Loucy (cell line): ENCODE data around the gene MEIS1.

Experiments
- H2AFZ ChIP-seq: fragments of 200-600 bp; sonication (generic); 2 replicates; pipeline ENCODE4 v1.6.0; 2016; ENCODE audit warnings: antibody characterized with exemption, mild to moderate bottlenecking, low read length, moderate library complexity
- H3F3A ChIP-seq: fragments of 200-600 bp; 2 replicates; pipeline ENCODE4 v1.6.0; 2016; ENCODE audit warnings: antibody characterized with exemption, low read depth, mild to moderate bottlenecking
- H3K27me3 ChIP-seq: fragments of 200-600 bp; sonication (generic); 2 replicates; pipeline ENCODE4 v1.6.1; 2014; ENCODE audit warnings: low read length, mild to moderate bottlenecking; ENCODE audit not compliant: insufficient read depth, poor library complexity, severe bottlenecking
- H3K36me3 ChIP-seq: fragments of 200-600 bp; sonication (generic); 2 replicates; pipeline ENCODE4 v1.6.1; 2016; ENCODE audit warnings: low read length; ENCODE audit not compliant: insufficient read depth
- H3K4me1 ChIP-seq: fragments of 200-600 bp; sonication (generic); 2 replicates; pipeline ENCODE4 v1.5.1; 2014; ENCODE audit warnings: low read length, mild to moderate bottlenecking; ENCODE audit not compliant: insufficient read depth, poor library complexity, severe bottlenecking
- H3K4me2 ChIP-seq: fragments of 200-600 bp; sonication (generic); 2 replicates; pipeline ENCODE4 v1.6.0; 2014; ENCODE audit warnings: antibody characterized with exemption, low read length, low read depth, mild to moderate bottlenecking; ENCODE audit not compliant: poor library complexity, severe bottlenecking
- H3K4me3 ChIP-seq: fragments of 200-600 bp; sonication (generic); 2 replicates; pipeline ENCODE4 v1.5.1; 2014; ENCODE audit warnings: low read length, mild to moderate bottlenecking, mixed read lengths; ENCODE audit not compliant: poor library complexity, severe bottlenecking
- H3K79me2 ChIP-seq: fragments of 200-600 bp; sonication (generic); 2 replicates; pipeline ENCODE4 v1.6.1; 2014; ENCODE audit warnings: low read length; ENCODE audit not compliant: insufficient read depth
- H3K9ac ChIP-seq: fragments of 200-600 bp; sonication (generic); 2 replicates; pipeline ENCODE4 v1.6.0; 2014; ENCODE audit warnings: mild to moderate bottlenecking, low read depth, low read length, moderate library complexity; ENCODE audit not compliant: poor library complexity, severe bottlenecking
- H3K9me2 ChIP-seq: fragments of 200-600 bp; sonication (generic); replicated peaks from 2 replicates; pipeline ENCODE4 v1.6.1; 2016; ENCODE audit warnings: low read depth, low read length, mixed read lengths
- H3K9me3 ChIP-seq: fragments of 200-600 bp; sonication (generic); 2 replicates; pipeline ENCODE4 v1.6.1; 2014; ENCODE audit warnings: mild to moderate bottlenecking, antibody characterized with exemption, low read length, low read depth; ENCODE audit not compliant: insufficient read depth
- H4K20me1 ChIP-seq: fragments of 200-600 bp; sonication (generic); 2 replicates; pipeline ENCODE4 v1.6.0; 2014; ENCODE audit warnings: antibody characterized with exemption, low read length, mild to moderate bottlenecking; ENCODE audit not compliant: insufficient read depth, poor library complexity, severe bottlenecking
- EZH2phosphoT487 ChIP-seq: fragments of 200-600 bp; IDR thresholded peaks from 2 replicates; pipeline ENCODE4 v1.6.1; 2018; ENCODE audit warnings: antibody characterized with exemption, mild to moderate bottlenecking, moderate library complexity, borderline replicate concordance
- TF ChIP-seq, protein P1 (sequence below): fragments of 200-600 bp; sonication (generic); conservative IDR thresholded peaks from 2 replicates; pipeline ENCODE4 v1.5.1; 2014; ENCODE audit warnings: mild to moderate bottlenecking, antibody characterized with exemption, low read length

The MEIS1 gene

DNA sequence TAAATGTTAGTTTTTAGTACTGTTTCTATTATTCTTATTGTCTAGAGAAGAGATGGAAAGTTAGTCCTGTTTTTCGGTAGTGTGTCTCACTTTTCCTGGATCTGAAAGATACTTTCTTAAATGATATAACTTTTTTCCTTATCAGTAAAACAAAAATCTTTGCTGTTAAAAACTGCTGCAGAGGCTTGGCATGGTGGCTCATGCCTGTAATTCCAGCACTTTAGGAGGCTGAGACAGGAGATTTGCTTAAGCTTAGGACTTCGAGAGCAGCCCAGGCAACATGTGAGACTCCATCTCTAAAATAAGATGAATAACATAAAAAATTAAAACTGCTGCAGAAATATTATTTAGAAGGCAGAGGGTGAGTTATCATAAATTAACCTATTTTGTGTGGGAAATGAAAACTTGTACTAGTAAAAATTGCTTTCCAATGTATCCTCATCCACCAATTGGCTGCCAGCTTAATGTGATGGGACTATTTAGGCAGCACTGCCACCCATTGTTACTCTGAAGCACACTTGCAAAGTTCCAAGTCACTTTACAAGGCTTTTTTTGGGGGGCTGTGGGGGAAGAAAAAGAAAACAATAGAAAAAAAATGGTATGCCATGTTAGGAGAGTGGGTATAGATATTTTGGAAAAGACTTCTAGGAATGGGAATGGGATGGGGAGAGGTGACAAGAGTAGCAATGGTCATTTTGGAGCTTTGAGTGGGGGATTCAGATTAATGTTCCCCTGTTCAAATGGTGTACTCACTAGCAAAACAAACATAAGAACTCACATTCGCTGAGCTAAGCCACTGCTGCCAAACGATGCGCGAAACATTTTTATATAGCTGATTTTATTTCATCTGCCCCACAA is 62.7 kb downstream of the MEIS1 start:
- Histone ChIP-seq H4K20me1 (no peaks in the 10 kb centered on the region), H3K9me3 (no peaks in the 10 kb centered on the region), H3K36me3 (no peaks in the 10 kb centered on the region), H3K4me2 (no peak overlapping the region), H3K9ac (no peak overlapping the region), H3K4me1 (no peaks in the 10 kb centered on the region), H3F3A (no peaks in the 10 kb centered on the region), H3K79me2 (no peaks in the 10 kb centered on the region), H3K4me3 (no peak overlapping the region), H3K9me2 (no peaks in the 10 kb centered on the region), H3K27me3 (no peaks in the 10 kb centered on the region), H2AFZ (no peak overlapping the region)
- TF ChIP-seq, protein P1, sequence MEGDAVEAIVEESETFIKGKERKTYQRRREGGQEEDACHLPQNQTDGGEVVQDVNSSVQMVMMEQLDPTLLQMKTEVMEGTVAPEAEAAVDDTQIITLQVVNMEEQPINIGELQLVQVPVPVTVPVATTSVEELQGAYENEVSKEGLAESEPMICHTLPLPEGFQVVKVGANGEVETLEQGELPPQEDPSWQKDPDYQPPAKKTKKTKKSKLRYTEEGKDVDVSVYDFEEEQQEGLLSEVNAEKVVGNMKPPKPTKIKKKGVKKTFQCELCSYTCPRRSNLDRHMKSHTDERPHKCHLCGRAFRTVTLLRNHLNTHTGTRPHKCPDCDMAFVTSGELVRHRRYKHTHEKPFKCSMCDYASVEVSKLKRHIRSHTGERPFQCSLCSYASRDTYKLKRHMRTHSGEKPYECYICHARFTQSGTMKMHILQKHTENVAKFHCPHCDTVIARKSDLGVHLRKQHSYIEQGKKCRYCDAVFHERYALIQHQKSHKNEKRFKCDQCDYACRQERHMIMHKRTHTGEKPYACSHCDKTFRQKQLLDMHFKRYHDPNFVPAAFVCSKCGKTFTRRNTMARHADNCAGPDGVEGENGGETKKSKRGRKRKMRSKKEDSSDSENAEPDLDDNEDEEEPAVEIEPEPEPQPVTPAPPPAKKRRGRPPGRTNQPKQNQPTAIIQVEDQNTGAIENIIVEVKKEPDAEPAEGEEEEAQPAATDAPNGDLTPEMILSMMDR: no peak
- no peak for TF ChIP-seq EZH2phosphoT487

- no peaks in the 10 kb centered on the region for H3K9me3 ChIP-seq
- H4K20me1 ChIP-seq: no peaks in the 10 kb centered on the region
- H3K36me3 ChIP-seq: no peaks in the 10 kb centered on the region
- H3K4me2 ChIP-seq: no peak overlapping the region
- H3K27me3 ChIP-seq: no peaks in the 10 kb centered on the region
- H3K4me1 ChIP-seq: no peaks in the 10 kb centered on the region
- H3K9me2 ChIP-seq: no peaks in the 10 kb centered on the region
- no peaks in the 10 kb centered on the region for H3F3A ChIP-seq
- no peak for TF ChIP-seq EZH2phosphoT487
- TF ChIP-seq, protein P1: no peak
- no peak overlapping the region for H3K4me3 ChIP-seq
- no peak overlapping the region for H3K9ac ChIP-seq
- no peaks in the 10 kb centered on the region for H3K79me2 ChIP-seq
- H2AFZ ChIP-seq: no peak overlapping the region
These were observed 63.5 kb downstream of the MEIS1 start for GRCh38 chr2:66498289-66498975.

- Histone ChIP-seq H2AFZ (no peak overlapping the region), H3K9ac (no peak overlapping the region), H3K79me2 (no peaks in the 10 kb centered on the region), H3K36me3 (no peaks in the 10 kb centered on the region), H3K4me3 (no peak overlapping the region), H3F3A (no peaks in the 10 kb centered on the region), H4K20me1 (no peaks in the 10 kb centered on the region), H3K9me2 (no peaks in the 10 kb centered on the region), H3K27me3 (no peaks in the 10 kb centered on the region), H3K4me1 (no peaks in the 10 kb centered on the region), H3K9me3 (no peaks in the 10 kb centered on the region), H3K4me2 (no peak overlapping the region)
- TF ChIP-seq EZH2phosphoT487: no peak
- TF ChIP-seq, protein P1: no peak
These were observed 66.3 kb downstream of the MEIS1 start for GRCh38 chr2:66501267-66501666.
